Stimulated activated CD4-positive, alpha-beta T cell treated with anti-CD3 and anti-CD28 coated beads, TNF-alpha, amount 100 ng/mL, for 4 hours (primary cell): ENCODE data around the gene SOD3.

Experiments used
- DNase-seq, 3 experiments: peaks; one replicate each; pipeline ENCODE4 v3.0.0-alpha.2; 2020; ENCODE audit warnings: low read depth in 3 of 3

Gene SOD3

GRCh38 chr4:24840826-24841543 lies 45.6 kb downstream of the SOD3 start:
- DNase-seq = no peak

GRCh38 chr4:24842356-24842755 lies 47.0 kb downstream of the SOD3 start:
- no peak for DNase-seq

GRCh38 chr4:24843096-24843495 lies 47.7 kb downstream of the SOD3 start:
- DNase-seq = no peak

GRCh38 chr4:24845132-24845531 lies 49.8 kb downstream of the SOD3 start:
- DNase-seq = no peak

GRCh38 chr4:24845902-24846301 lies 50.5 kb downstream of the SOD3 start:
- no peak for DNase-seq

- no peak for DNase-seq
These were observed 51.3 kb downstream of the SOD3 start for GRCh38 chr4:24846716-24847115.

GRCh38 chr4:24849351-24849750 lies 54.0 kb downstream of the SOD3 start:
- no peak for DNase-seq

- DNase-seq = no peak
These were observed 54.4 kb downstream of the SOD3 start for GRCh38 chr4:24849756-24850155.
